GM13977 (cell line): ENCODE results near the gene PKP3.

Source experiments
- DNase-seq: peaks from one replicate; pipeline ENCODE4 v3.0.0; 2012; ENCODE audit warnings: low spot score
- CTCF ChIP-seq: IDR thresholded peaks from 2 replicates; pipeline ENCODE4 v1.5.1; 2012; ENCODE audit warnings: mild to moderate bottlenecking, control low read depth; ENCODE audit not compliant: insufficient read depth; ENCODE audit errors: extremely low read depth, missing control alignments
- in situ Hi-C: fragments of 300-500 bp; cut with MboI; formaldehyde crosslinking; loops from one replicate; pipeline ENCODE4 v1.12.0; 2022; ENCODE audit warnings: low sequenced_read_pairs, low pct_unique_long_range_greater_than_20kb, mixed read lengths, inconsistent platforms; ENCODE audit not compliant: unreplicated experiment

PKP3 gene

DNA sequence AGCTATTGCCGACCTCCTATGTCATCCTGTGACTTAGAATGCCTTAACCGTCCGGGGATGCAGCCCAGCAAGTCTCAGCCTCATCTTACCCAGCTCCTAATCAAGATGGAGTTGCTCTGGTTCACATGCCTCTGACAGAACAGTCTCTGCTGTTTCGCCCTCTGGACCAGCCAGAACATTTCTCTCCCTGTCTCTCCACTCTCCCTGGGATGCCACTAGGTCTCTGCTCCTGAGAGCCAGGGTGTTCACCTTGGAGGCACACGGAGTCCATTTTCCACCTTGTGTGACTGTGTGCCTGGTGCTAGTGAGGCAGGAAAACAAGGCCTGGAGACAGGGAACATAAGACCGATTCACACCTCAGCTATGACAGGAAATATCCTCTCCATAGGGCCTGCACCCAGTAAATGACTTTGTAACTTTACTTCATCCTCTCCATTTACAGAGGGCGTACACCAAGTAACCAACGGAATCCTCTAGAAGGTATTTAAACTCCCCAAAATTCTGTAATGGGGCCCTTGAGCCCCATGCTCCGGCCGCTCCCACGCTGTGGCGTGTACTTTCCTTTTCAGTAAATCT lies 41.5 kb upstream of the PKP3 start:
- in situ Hi-C loops = loop anchor here (10.0 kb wide), 1 partner anchor 48 kb away; the partner anchor contains the start of gene IFITM2
- DNase-seq = no peak
- TF ChIP-seq CTCF = no peak

DNA sequence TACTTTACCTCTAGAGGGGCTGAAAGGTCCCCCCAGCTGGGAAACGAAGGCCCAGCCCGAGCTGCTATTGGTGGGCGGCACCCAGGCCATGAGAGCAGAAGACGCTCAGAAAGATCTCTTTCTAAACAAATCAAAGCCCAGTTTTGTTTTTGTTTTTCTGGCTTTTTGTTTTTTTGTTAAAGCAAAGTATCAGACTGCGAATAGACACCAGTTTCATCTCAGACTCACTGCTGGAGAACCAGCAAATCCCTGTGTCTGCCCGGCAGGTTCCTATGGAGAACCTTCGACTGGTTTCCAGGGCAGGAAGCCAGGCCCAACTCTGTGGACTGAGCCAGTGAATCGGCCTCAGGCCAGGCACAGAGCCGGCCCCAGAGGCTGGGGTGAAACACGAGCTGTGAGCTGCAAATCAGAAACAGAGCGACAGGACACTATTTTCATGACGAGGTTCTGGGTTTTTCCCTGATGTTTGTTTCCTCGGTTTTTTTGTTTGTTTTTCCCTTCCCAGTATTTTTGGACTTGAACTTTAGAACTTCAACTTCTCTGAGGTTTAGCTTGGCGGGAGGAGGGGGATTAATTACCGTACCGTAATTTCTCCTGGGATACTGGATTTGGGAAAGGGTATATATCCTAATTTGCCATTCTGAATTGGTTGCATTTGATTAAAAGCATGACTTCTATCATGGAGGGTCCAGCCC lies 40.7 kb upstream of the PKP3 start:
- DNase-seq = no peak

GRCh38 chr11:355581-356458 lies 38.2 kb upstream of the PKP3 start:
- in situ Hi-C loops = loop anchor here (10.0 kb wide), 1 partner anchor 51 kb away; the partner anchor contains the start of gene IFITM2
- peak; percentile 94 for DNase-seq
- TF ChIP-seq CTCF = no peak

More for the DNA sequence above, 40.7 kb upstream of the PKP3 start:
- no peak for TF ChIP-seq CTCF
- in situ Hi-C loops = loop anchor here (10.0 kb wide), 1 partner anchor 49 kb away; the partner anchor contains the start of gene IFITM2

DNA sequence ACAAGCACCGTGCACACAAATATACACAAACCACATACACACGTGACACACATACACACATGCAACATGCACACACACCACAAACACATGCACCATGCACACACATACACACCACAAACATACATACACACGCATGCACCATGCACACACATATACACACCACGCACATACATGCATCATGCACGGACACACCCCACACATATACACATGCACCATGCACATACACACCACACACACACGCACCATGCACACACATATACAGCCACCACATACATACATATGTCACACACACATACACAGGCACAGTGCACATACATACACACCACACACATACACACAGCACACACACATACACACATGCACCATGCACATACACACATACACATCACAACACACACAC lies 37.4 kb upstream of the PKP3 start:
- TF ChIP-seq CTCF = no peak
- in situ Hi-C loops = loop anchor here (10.0 kb wide), 1 partner anchor 52 kb away; the partner anchor contains the start of gene IFITM2
- no peak for DNase-seq

GRCh38 chr11:357582-357981 lies 36.4 kb upstream of the PKP3 start:
- in situ Hi-C loops = loop anchor here (10.0 kb wide), 1 partner anchor 53 kb away; the partner anchor contains the start of gene IFITM2
- TF ChIP-seq CTCF = no peak
- no peak for DNase-seq

- no peak for DNase-seq
- TF ChIP-seq CTCF = no peak
- in situ Hi-C loops = loop anchor here (10.0 kb wide), 1 partner anchor 53 kb away; the partner anchor contains the start of gene IFITM2
Observed at GRCh38 chr11:358129-358800, 35.7 kb upstream of the PKP3 start.
